AG09309 (cell line): ENCODE results near the gene TBPL2.
"Not testable (repeated sequence)": the region's sequence is repeated elsewhere in the genome, so short reads cannot be mapped to it uniquely, and the experiment has no call there.

Experiments
- DNase-seq: peaks from one replicate; pipeline ENCODE4 v3.0.0-alpha.2; 2010; ENCODE audit warnings: low read depth
- H3K4me3 ChIP-seq: 2 replicates; pipeline ENCODE4 v1.5.1; 2011; ENCODE audit warnings: mild to moderate bottlenecking, low read depth, low read length, moderate library complexity; ENCODE audit not compliant: control insufficient read depth
- TF ChIP-seq, protein P1 (sequence below): IDR thresholded peaks from 2 replicates; pipeline ENCODE4 v1.5.1; 2011; ENCODE audit warnings: mild to moderate bottlenecking, low read depth, low read length, inconsistent platforms; ENCODE audit not compliant: insufficient read depth, control insufficient read depth; ENCODE audit errors: missing control alignments

Gene TBPL2

GRCh38 chr14:55384536-55384935 lies 55.9 kb downstream of the TBPL2 start:
- DNase-seq, result no peak
- TF ChIP-seq, protein P1, sequence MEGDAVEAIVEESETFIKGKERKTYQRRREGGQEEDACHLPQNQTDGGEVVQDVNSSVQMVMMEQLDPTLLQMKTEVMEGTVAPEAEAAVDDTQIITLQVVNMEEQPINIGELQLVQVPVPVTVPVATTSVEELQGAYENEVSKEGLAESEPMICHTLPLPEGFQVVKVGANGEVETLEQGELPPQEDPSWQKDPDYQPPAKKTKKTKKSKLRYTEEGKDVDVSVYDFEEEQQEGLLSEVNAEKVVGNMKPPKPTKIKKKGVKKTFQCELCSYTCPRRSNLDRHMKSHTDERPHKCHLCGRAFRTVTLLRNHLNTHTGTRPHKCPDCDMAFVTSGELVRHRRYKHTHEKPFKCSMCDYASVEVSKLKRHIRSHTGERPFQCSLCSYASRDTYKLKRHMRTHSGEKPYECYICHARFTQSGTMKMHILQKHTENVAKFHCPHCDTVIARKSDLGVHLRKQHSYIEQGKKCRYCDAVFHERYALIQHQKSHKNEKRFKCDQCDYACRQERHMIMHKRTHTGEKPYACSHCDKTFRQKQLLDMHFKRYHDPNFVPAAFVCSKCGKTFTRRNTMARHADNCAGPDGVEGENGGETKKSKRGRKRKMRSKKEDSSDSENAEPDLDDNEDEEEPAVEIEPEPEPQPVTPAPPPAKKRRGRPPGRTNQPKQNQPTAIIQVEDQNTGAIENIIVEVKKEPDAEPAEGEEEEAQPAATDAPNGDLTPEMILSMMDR, result no peak
- H3K4me3 ChIP-seq, result no peak overlapping the region

- DNase-seq, result no peak
- no peak overlapping the region for H3K4me3 ChIP-seq
- TF ChIP-seq, protein P1, result no peak
Measured at GRCh38 chr14:55383541-55384140, 56.8 kb downstream of the TBPL2 start.

- not testable (repeated sequence) for DNase-seq, H3K4me3 ChIP-seq
Measured at GRCh38 chr14:55383056-55383466, 57.4 kb downstream of the TBPL2 start.

DNA sequence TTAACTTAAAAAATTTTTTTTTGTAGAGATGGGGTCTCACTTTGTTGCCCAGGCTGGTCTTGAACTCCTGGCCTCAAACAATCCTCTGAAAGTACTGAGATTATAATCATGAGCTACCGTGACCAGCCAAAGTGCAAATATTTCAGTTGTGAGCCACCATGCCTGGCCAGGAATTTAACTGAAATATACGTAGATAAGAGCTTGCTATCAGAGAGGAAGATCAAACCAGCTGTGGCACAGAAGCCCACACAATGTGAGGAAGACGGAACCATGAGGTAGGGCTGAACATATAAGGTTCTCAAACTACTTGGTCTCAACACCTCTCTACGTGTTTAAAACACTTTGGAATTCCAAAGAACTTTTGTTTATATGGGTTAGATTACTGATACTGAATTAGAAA lies 57.9 kb downstream of the TBPL2 start:
- DNase-seq, result no peak
- H3K4me3 ChIP-seq, result no peak overlapping the region
- TF ChIP-seq, protein P1, result no peak

GRCh38 chr14:55381561-55381960 lies 58.9 kb downstream of the TBPL2 start:
- H3K4me3 ChIP-seq, result no peak overlapping the region
- TF ChIP-seq, protein P1, result no peak
- DNase-seq, result no peak

DNA sequence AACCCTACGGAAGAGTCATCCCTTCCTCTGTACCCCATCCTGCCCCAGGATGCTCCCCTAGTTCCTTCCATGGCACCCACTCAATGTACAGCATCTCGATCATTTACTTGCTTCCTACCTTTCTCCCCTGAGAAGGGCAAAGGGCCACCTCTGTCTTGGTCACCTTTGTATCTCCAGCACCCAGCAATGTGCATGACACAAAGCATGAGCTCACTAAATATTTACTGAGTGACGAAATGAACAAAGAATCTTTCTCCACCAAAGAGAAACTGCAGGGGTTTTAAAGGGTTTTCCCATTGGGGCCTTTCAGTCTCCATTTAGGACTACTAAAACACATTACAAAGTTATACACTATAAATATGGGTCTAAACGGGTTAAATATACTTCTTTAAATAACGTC lies 59.4 kb downstream of the TBPL2 start:
- TF ChIP-seq, protein P1, result no peak
- no peak for DNase-seq
- H3K4me3 ChIP-seq, result no peak overlapping the region

GRCh38 chr14:55377236-55377635 lies 63.2 kb downstream of the TBPL2 start:
- no peak for DNase-seq
- no peak overlapping the region for H3K4me3 ChIP-seq
- TF ChIP-seq, protein P1, result no peak
